Daoy (cell line): ENCODE measurements around the gene BBS5. TPM values are rescaled to one million over a fixed set of nuclear protein-coding genes. Genes with fewer than 3 reads are reported as not detected.
"Not testable (repeated sequence)": the region's sequence is repeated elsewhere in the genome, so short reads cannot be mapped to it uniquely, and the experiment has no call there.

Experiments used
- DNase-seq: peaks from one replicate; pipeline ENCODE4 v3.0.0-alpha.2; 2015; ENCODE audit warnings: low read depth
- total RNA-seq: library from RNA; depleted of rRNA; stranded (reverse); fragments of >200 nt; shearing (Covaris generic); gene quantifications from 2 replicates; pipeline ENCODE4 v1.2.3, GENCODE V29; 2014; rRNA removed

Gene BBS5
- 3.7 and 6.7 TPM in 2 replicates for total RNA-seq

GRCh38 chr2:169479257-169480078 is at the start of gene BBS5:
TSS of gene BBS5 (plus strand) at chr2:169479494. CDS start at chr2:169479554, 60 bp downstream.
- peak; percentile 81 for DNase-seq

DNA sequence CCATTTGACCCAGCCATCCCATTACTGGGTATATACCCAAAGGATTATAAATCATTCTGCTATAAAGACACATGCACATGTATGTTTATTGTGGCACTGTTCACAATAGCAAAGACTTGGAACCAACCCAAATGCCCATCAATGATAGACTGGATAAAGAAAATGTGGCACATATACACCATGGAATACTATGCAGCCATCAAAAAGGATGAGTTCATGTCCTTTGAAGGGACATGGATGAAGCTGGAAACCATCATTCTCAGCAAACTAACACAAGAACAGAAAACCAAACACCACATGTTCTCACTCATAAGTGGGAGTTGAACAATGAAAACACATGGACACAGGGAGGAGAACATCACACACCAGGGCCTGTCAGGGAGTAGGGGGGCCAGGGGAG is 47.5 kb upstream of the BBS5 start:
- not testable (repeated sequence) for DNase-seq

- not testable (repeated sequence) for DNase-seq
These were observed 45.1 kb upstream of the BBS5 start for GRCh38 chr2:169434236-169434635.

GRCh38 chr2:169438466-169439072 is 40.7 kb upstream of the BBS5 start:
- DNase-seq, result no peak

GRCh38 chr2:169439900-169440299 is 39.4 kb upstream of the BBS5 start:
- DNase-seq, result no peak

GRCh38 chr2:169446452-169446851 is 32.8 kb upstream of the BBS5 start:
- no peak for DNase-seq

- DNase-seq, result no peak
These were observed 31.0 kb upstream of the BBS5 start for GRCh38 chr2:169448316-169448715.

GRCh38 chr2:169448865-169449264 is 30.4 kb upstream of the BBS5 start:
- DNase-seq, result no peak

DNA sequence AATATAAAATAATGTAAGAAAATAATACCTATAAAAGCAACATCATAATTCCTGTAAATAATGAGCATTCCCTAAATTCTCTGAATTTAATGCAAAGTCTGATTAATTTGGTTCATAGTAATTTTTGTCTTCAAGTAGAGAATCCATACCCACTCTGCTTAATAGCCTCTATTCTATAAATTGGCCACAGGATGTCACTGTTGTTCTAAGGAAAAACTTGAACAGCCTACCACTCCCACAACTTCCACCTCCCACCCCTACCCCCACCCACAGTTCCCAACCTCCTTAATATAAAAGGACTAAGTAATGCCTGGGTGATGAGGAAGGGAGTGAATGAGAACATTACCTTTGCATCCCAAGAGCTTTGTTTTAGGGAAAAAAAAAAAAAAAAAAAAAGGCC is 27.2 kb upstream of the BBS5 start:
- peak; percentile 28 for DNase-seq

GRCh38 chr2:169453044-169453443 is 26.2 kb upstream of the BBS5 start:
- not testable (repeated sequence) for DNase-seq

DNA sequence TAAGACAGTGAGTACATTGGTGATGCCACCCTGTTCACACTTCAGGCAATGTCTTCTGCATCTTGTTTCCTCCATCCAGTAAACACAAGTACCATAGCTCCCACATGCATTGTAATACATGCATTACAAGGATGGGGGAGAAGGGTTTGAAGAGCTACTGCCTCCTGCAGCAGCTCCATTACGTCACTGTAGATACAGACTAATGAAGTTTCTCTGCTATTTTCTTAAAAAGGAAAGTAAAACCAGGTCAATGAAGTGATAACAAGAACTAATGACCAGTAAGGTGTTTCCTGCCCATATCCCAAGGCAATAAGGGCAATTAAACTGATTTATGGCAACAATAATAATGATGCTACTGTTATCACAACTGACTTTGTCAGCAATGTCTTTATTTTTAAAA is 18.2 kb upstream of the BBS5 start:
- DNase-seq, result no peak

DNA sequence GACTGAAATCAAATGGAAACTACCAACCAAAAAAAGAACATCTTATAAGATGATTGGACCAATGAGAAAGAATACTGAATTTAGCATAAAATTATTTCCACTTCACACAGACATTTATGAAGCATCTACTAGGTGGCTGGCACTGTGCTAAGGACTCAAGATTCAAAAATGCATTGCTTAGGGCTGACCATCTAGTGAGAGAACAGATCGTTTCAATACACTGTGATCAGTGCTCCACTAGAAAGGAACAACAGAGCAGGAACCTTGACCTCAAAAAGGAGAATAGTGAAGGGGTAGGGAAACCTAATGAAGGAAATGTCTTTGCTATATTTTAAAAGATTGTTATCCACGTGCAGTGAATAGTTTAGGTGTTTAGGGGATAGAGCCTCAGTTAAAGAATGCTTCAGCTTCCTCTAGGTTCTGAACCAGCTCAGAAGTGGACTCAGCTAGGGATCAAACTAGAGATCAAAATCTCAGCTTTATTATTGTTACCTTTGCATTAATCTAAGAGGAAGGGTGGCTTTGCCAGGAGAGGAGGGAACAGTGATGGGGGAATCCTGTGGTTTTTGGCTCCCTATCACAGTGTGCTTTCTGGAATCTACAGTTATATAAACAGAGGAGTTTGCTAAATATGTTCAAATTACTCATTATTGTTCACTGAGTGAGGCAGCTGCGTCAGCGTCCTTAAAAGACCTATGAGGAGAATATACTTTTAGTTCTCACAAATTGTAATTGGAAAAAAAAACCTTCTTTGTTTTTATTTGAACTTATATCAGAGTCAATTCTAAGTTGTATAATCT is 16.2 kb upstream of the BBS5 start:
- DNase-seq, result peak; percentile 31

DNA sequence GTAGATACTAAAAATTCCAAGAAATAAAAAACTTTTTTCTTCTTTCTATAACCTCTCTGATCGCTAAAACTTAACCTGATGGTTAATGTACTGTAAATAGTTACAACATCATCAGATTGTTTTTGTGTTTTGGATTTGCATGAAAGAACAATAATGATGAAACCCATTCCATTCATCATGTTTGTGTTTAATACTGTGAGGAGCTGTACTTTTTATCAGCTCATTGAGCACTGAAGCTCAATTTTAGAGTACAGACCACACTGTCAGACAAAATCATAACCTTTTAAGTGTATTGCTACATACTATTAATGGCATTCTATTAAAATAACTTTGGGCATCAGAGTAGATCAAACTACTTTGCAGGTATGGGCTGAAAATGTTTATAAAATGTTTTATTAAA is 14.8 kb upstream of the BBS5 start:
- no peak for DNase-seq

DNA sequence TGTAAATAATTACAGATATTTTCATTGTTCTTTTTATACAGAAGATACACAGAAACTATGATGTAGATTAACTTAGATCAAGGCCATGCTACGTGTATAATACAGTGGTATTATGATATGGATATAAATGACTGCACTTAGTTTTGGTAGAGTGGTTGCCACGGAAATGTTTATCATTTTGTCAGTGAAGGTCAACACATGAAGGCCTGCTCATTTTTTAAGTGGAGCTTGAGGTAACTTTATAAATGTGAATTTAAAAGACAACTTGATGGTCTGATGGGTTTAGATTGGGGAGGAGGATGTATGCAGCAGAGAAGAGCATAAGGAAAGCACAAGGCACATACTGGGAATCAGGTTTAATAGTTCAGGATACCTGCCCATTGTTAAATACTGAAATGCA is 14.4 kb upstream of the BBS5 start:
- DNase-seq, result no peak

DNA sequence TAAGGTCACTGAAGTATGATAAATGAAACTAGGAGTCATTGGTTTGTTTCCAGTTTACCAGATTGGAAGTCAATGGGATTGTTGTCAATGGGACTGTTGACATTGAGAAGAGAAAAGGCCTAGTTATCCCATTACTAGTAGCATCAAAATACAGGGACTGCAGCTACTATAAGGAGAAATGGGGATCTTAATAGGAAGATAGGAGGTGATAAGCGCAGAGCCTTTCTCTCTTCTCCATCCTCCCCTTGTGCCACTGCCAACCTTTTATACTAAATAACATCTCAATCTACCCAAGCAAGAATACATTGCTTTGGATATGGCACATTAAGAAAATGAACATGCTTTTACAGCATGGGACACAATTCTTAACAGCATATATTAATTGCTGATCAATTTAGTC is 10.5 kb upstream of the BBS5 start:
- no peak for DNase-seq

DNA sequence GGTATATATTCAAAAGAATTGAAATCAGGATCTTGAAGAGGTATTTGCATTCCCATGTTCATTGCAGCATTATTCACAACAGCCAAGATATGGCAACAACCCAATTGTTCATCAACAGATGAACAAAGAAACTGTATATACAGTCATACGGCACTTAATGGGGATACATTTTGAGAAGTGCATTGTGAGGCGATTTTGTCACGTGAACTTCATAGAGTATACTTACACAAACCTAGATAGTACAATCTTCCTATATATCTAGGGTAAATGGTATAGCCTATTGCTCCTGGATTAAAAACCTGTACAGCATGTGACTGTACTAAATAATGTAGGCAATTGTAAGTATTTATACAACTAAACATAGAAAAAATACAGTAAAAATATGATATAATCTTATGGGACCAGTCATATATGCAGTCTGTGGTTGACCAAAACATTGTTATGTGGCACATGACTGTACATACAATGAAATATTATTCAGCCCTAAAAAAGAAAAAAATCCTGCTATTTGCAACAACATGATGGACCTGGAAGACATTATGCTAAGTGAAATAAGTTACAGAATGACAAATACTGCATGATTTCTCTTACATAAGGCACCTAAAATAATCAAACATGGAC is 9.2 kb upstream of the BBS5 start:
- DNase-seq, result no peak

DNA sequence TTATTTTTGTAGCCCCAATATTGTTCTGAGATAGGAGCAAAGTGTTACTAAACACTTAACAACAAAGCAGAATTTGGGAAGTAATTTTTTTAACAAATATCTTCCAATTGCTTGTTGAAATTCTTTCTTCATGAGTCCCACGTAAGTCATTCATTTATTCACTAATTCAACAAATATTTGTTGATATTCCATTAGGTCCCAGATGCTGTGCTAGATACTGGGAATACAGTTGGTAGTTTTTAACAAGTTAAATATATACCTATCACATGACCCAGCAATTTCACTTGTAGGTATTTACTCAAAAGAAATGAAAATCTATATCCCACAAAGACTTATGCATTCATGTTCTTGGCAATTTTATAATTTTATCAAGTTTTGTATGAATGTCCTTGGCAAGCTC is 7.0 kb upstream of the BBS5 start:
- no peak for DNase-seq

- DNase-seq, result peak; percentile 69
These were observed 2.8 kb upstream of the BBS5 start for GRCh38 chr2:169476459-169476858.

DNA sequence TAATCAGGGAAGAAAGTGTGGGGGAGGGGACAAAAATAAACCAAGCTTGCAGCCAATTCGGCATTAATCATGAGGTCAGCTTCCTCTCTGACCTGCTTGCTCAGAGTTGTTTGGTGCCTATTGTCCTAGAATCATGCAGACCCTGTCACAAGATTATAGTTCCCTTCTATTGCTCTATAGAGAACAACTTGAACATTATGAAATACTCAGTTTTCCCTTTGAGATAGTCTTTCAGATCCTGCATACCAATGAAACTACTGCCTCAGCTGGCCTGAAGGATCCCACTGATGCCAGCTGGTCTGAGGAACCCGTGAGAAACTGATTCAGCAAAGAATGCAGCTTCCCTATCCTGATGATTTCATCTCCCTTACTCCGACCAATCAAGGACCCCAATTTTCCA is 955 bp upstream of the BBS5 start:
- DNase-seq, result no peak

- no peak for DNase-seq
These were observed 493 bp upstream of the BBS5 start for GRCh38 chr2:169478745-169479256.

GRCh38 chr2:169480079-169480465 is 778 bp downstream of the BBS5 start:
- DNase-seq, result no peak

- DNase-seq, result no peak
These were observed 6.4 kb downstream of the BBS5 start for GRCh38 chr2:169485650-169486138.
